Hematopoietic multipotent progenitor cell treated with erythropoietin and hydrocortisone succinate and interleukin-3 and kit ligand, for 6 days (in vitro differentiated cells): Measurements from ENCODE around the gene XRCC2.
"Not testable (repeated sequence)": the region's sequence is repeated elsewhere in the genome, so short reads cannot be mapped to it uniquely, and the experiment has no call there.

Experiments used
- DNase-seq: peaks from one replicate; pipeline ENCODE4 v3.0.0-alpha.2; 2015

Gene XRCC2

GRCh38 chr7:152663931-152664330, 12.0 kb downstream of the XRCC2 start:
- no peak for DNase-seq

- DNase-seq, result no peak
These were observed 12.7 kb downstream of the XRCC2 start for GRCh38 chr7:152663148-152663740.

GRCh38 chr7:152661479-152661878, 14.5 kb downstream of the XRCC2 start:
- peak; percentile 24 for DNase-seq

GRCh38 chr7:152660021-152660420, 15.9 kb downstream of the XRCC2 start:
- DNase-seq, result peak; percentile 69

- no peak for DNase-seq
These were observed 21.0 kb downstream of the XRCC2 start for GRCh38 chr7:152654971-152655370.

- no peak for DNase-seq
These were observed 26.7 kb downstream of the XRCC2 start for GRCh38 chr7:152649220-152649619.

- no peak for DNase-seq
These were observed 28.9 kb downstream of the XRCC2 start for GRCh38 chr7:152647009-152647408.

GRCh38 chr7:152646579-152646978, 29.4 kb downstream of the XRCC2 start:
- not testable (repeated sequence) for DNase-seq

- DNase-seq, result no peak
These were observed 31.9 kb downstream of the XRCC2 start for GRCh38 chr7:152643979-152644559.

GRCh38 chr7:152641384-152641783, 34.6 kb downstream of the XRCC2 start:
- DNase-seq, result no peak

GRCh38 chr7:152640829-152641228, 35.1 kb downstream of the XRCC2 start:
- no peak for DNase-seq

GRCh38 chr7:152637920-152638580, 37.9 kb downstream of the XRCC2 start:
- no peak for DNase-seq

- no peak for DNase-seq
These were observed 38.8 kb downstream of the XRCC2 start for GRCh38 chr7:152637161-152637560.

- DNase-seq, result no peak
These were observed 39.5 kb downstream of the XRCC2 start for GRCh38 chr7:152636441-152636840.

GRCh38 chr7:152633504-152633903, 42.4 kb downstream of the XRCC2 start:
- DNase-seq, result no peak

GRCh38 chr7:152633072-152633471, 42.9 kb downstream of the XRCC2 start:
- no peak for DNase-seq

- DNase-seq, result not testable (repeated sequence)
These were observed 47.2 kb downstream of the XRCC2 start for GRCh38 chr7:152628772-152629171.

GRCh38 chr7:152624228-152624627, 51.7 kb downstream of the XRCC2 start:
- no peak for DNase-seq

GRCh38 chr7:152621426-152621825, 54.5 kb downstream of the XRCC2 start:
- no peak for DNase-seq

GRCh38 chr7:152619027-152619739, 56.8 kb downstream of the XRCC2 start:
- DNase-seq, result no peak

GRCh38 chr7:152618427-152618826, 57.5 kb downstream of the XRCC2 start:
- DNase-seq, result no peak

GRCh38 chr7:152617056-152617455, 58.9 kb downstream of the XRCC2 start:
- DNase-seq, result no peak

GRCh38 chr7:152615031-152615741, 60.8 kb downstream of the XRCC2 start:
- no peak for DNase-seq
